Stimulated activated CD8-positive, alpha-beta memory T cell treated with anti-CD3 and anti-CD28 coated beads, Interleukin-7, amount 100 ng/mL, for 24 hours (primary cell): ENCODE measurements around the gene DDX56.
"Not testable (repeated sequence)": the region's sequence is repeated elsewhere in the genome, so short reads cannot be mapped to it uniquely, and the experiment has no call there.

Experiments used
- DNase-seq: peaks from one replicate; pipeline ENCODE4 v3.0.0-alpha.2; 2020; ENCODE audit warnings: low read depth

The DDX56 gene

DNA sequence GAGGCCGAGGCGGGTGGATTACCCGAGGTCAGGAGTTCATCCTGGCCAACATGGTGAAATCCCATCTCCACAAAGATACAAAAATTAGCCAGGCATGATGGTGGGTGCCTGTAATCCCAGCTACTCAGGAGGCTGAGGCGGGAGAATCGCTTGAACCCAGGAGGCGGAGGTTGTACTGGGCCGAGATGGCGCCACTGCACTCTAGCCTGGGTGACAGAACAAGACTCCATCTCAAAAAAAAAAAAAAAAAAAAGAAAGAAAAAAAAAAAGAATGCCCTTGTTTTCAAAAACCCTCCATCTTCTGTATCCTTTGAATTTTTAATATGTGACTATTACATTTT lies 11.1 kb downstream of the DDX56 start:
- DNase-seq, result not testable (repeated sequence)

GRCh38 chr7:44561962-44562621 lies 11.6 kb downstream of the DDX56 start:
- DNase-seq, result no peak

DNA sequence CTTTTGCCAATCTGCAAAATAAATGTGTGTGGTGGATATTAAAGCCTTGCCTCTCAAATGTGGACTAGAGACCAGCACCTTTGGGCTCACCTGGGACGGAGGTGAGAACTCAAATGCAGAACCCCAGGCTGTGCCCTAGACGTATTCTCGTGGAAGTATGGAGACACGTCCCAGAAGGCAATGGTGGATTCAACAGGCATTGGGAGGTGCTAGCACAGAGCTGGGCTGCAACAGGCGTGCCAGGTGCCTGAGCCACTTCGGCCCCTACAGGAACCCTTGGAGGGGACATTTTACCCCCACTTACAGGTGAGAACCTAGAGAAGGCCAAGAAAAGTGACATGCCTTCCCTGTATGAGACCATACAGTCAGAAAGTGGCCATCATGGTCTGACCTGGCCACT lies 12.2 kb downstream of the DDX56 start:
- no peak for DNase-seq

GRCh38 chr7:44559485-44559884 lies 14.2 kb downstream of the DDX56 start:
- DNase-seq, result no peak

GRCh38 chr7:44557485-44557884 lies 16.2 kb downstream of the DDX56 start:
- no peak for DNase-seq

GRCh38 chr7:44555350-44555749 lies 18.4 kb downstream of the DDX56 start:
- DNase-seq, result no peak

DNA sequence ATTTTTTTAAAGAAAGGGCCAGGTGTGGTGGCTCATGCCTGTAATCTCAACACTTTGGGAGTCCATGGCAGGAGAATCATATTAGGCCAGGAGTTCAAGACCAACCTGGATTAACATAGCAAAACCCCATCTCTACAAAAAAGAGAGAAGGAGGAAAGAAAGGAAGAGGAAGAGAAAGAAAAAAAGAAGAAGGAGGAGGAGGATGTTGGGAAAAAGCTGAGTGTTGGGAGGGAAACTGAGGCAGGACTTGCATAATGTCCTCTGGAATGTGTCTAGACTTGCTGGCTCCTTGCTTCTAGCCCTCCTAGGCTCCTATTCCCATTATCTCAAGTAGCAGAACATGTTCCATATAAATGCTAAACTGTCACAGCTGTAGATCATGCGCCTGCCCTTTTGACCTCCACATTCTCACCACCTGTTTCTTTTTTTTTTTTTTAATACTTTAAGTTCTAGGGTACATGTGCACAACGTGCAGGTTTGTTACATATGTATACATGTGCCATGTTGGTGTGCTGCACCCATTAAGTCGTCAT lies 21.2 kb downstream of the DDX56 start:
- not testable (repeated sequence) for DNase-seq

- no peak for DNase-seq
These were observed 24.3 kb downstream of the DDX56 start for GRCh38 chr7:44549457-44549856.

DNA sequence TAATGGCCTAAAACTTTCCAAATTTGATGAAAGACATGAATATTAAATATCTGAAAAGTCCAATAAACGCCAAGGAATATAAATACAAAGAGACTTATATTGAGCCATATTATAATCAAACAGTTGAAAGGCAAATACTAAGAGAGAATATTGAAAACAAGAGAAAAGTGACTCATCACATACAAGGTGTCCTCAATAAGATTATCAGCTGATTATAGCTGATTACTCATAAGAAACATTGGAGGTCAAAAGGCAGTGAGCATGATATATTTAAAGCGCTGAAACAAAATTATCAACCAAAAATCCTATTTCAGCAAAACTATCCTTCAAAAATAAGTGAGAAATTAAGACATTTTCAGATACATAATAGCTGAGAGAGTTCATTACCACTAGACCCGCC lies 24.8 kb downstream of the DDX56 start:
- DNase-seq, result no peak

GRCh38 chr7:44547536-44548231 lies 26.0 kb downstream of the DDX56 start:
- no peak for DNase-seq

- no peak for DNase-seq
These were observed 31.7 kb downstream of the DDX56 start for GRCh38 chr7:44541876-44542610.

DNA sequence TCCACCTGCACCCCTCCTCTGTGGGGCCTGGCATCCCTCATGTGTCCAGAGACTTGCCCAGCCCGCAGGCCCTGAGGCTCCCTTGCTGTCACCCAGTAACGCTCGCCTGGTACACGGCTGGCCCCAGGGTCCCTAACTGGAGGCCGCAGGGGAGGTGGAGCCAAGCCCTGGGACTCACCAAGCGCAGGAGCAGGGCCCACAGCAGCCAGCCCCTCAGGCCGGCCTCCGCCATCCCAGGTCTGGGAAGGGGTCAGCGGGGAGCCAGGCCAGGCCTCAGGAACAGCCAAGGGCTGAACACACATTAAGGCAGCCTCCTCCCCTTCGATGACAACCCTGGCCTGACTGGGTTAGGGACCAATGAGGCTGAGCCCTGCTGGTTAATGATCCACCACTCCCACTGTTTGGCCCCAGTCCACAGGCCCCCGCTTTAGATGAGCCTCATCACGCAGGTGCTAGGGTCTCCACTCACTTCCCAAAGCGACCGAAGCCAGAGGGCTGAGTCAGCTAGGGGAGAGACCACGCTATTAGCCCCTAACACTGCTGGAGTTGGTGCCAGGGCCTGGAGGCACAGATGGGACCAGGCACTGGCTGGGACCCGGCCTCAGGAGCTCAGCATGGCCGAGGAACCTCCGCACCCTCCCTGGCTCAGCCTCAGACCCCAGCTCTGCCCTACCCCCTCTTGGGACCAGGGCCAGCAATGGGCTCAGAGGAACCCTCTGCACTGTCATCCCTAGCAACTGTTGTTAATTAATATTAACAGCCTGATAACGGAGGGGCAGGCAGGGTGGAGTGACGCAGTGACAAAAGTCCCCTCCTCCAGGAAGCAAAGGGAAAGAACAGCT lies 32.5 kb downstream of the DDX56 start, which contains the start of gene NPC1L1:
NPC1L1 (minus strand) TSS at position 303 of the 842 bp plus-strand sequence; CDS start at position 232, 71 bp downstream.
- DNase-seq, result no peak

DNA sequence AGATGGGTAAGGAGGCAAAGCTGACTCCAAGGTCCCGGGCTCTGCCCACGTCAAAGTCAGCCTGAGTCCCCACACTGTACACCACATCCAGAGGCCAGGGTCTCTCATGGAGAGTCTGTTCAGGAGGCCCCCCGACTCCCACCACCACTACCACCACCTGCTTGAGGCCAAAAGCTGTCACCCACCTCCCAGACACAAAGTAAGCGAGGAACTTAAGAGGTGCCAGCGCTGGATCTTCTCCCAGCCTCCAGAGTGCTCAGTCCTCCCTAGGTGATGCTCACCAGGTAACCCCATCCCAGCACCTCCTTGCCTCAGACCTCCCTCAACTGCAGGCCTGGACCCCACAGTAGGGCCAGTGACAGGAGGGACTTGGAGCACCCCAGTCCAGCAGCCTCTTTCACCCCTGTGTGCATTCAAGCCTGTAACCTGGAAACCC lies 33.1 kb downstream of the DDX56 start:
- DNase-seq, result no peak

- DNase-seq, result no peak
These were observed 33.8 kb downstream of the DDX56 start for GRCh38 chr7:44539669-44540506.

- no peak for DNase-seq
These were observed 34.7 kb downstream of the DDX56 start for GRCh38 chr7:44538798-44539668.

GRCh38 chr7:44538093-44538797 lies 35.5 kb downstream of the DDX56 start:
- no peak for DNase-seq

- DNase-seq, result no peak
These were observed 36.3 kb downstream of the DDX56 start for GRCh38 chr7:44537442-44537841.

DNA sequence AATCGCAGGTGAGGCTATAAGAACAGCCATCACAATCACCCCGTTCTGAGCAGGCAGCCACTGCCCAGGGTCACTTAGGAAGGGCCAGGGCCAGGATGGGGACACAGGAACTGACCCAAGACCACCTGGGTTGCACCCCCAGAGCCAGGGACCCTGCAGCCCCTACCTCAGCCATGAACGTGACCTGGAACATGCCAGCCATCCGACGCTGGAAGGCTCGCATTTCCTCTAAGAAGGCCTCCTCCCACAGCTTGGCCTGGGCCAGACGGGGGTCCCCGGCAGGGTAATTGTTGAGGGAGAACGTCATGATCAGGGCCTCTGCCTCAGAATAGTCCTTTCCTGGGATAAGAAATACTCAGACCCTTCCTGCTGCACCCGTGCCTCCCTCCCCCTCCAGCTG lies 37.6 kb downstream of the DDX56 start:
- no peak for DNase-seq

DNA sequence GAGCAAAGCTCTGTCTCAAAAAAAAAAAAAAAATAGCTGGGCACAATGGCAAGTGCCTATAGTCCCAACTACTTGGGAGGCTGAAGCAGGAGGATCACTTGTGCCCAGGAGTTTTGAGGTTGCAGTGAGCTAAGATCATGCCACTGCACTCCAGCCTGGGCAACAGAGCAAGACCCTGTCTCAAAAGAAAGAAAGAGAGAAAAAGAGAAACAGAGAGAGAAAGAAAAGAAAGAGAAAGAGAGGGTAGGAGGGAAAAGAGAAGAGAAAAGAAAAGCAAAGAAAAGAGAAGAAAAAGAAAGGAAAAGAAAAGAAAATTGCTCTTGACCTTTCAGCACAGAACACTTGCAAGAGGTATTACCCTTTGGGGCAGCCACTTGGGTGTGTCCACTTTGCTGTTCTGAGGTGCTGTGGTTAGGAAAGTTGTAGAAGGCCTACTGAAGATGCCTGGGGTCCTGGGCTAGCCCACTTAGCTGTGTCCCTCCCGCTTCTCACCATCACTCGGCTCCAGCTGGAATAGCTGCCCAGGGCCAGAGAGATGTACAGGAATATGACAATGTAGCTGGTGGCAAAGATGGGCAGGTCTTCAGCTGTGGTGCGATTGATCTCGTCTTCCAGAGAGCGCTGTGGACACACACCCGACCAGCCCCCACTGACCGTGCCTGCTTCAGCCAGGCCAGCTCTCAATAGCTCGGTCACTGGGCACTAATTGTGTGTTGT lies 38.2 kb downstream of the DDX56 start:
- DNase-seq, result no peak
